Limb (tissue), 2 donors: Measurements from ENCODE around the gene IL22RA2.
A peak's percentile ranks its signal among the peaks of the same experiment; 100 is the strongest.

Experiments used
- DNase-seq, 2 donors: peaks; one replicate each; pipeline ENCODE4 v3.0.0-alpha.2; 2016; ENCODE audit errors: extremely low spot score in 2 of 2

Gene IL22RA2

DNA sequence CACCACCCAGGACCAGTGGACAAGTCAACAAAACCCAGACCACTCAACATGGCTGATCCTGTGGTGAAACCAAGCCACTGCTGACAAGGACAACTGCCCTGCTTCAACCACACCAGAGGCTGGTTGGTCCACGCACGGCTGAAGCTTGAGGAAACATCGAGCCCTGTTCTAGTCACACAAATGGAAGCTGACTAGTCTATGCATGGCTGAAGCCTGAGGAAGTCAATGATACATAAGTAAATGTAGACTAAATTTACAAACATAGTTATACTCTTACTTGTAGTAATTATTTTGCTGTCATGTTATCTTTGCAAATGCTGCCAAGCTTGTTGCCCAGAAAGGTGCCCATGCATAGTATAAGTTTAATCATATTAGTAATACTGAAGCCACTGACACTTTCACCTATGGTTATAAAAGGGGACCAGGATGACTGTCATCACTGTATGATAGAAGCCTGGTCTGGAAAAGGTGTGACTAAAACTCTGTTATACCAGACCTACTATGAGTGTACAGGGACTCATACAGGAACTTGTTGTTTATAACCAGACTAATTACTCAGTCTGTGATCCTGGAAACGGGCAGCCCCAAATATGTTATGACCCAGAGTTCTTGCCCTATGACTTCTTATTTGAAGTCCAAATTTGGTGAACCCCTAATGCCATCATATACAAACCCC is 5.6 kb downstream of the IL22RA2 start:
- DNase-seq: no peak

DNA sequence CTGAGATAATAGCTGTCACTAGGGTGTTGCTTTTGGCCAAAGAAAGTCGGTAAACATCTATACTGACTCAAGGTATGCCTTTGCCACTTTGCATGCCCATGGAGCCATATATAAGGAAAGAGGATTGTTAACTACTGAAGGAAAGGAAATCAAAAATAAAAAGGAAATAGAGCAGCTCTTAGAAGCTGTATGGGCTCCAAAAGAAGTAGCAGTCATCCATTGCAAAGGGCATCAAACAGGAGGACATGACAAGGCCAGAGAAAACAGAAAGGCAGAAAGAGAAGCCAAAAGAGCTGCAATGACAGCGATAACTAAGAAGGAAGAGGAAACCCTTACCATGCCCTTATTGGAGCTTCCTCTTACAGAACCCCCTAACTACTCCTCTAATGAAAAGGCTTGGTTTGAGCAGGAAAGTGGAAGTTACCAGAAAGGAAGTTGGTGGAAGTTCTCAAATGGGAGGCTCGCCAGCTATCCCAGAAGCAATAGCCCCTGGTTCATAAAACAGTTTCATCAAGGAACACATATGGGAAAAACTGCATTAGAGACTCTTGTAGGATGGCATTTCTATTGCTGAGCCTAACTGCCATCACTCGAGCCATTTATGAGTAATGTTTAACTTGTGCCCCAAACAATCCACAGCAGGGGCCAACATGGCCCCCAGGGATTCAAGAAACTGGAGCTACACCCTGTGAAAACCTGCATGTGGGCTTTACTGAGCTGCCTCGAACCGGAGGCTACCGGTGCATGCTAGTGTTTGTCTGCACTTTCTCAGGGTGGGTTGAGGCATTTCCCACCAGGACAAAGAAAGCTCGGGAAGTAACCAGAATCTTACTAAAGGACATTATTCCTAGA is 7.0 kb downstream of the IL22RA2 start:
- no peak for DNase-seq

DNA sequence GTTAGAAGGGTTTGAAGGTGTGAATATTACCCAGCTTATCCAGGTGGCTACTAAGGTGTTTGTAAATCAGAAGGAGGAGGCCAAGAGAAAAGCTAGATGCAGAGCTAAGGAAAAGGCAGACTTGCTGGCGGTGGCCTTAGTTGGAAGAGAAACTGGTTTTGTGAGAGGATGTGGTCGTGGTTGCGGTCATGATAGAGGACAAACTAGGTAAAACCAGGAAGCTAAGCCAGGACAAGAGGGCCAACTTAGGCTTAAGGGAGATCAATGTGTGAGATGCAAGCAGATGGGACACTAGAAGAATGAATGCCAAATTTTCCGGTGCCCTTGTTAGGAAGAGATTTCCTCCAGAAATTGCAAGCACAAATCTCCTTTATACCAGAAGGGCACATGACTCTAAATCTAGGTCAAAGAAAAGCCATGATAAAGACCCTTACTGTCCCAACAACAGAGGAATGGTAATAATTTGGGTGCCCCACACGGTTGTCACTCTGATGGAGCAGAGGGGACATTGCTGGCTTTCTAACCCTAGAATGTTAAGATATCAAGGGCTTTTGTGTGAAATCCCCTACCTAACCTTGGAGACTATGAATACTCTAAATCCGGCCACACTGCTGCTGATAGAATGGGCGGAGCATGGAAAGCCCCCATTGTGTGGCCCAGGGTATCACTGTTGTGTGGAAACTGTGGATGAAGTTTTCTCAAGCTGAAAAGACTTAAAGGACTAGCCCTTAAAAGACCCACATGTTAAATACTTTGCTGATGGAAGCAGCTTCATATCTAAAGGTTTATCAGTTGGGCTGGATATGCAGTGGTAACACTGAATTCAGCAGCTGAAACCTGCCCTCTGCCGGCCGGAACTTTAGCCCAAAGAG is 7.8 kb downstream of the IL22RA2 start:
- DNase-seq: no peak

DNA sequence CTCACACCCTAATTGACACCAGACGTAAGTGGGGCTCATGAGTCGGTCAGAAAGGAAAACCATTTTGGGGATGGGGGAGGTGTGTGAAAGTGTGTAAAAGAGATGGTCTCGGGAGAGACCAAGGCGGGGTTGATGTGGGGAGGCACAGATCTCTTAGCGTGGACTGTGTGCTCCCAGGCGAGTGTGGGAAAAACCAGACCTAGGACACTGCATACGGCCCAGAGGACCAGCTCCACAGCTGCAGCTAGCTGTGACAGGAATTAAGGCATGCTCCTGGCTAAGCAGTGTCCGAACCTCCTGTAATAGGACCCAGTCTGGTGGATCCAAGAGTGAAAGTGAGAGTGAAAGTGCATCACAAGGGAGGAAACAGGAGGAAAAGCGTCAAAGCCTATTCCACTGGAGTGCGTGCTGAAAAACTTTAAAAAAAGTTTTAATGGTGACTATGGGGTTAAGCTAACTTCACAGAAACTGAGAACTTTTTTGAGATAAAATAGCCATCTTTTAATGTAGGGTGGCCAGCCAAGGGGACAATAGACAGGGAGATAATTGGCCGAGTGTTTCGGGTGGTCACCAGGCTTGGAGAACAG is 9.6 kb downstream of the IL22RA2 start:
- DNase-seq: no peak

DNA sequence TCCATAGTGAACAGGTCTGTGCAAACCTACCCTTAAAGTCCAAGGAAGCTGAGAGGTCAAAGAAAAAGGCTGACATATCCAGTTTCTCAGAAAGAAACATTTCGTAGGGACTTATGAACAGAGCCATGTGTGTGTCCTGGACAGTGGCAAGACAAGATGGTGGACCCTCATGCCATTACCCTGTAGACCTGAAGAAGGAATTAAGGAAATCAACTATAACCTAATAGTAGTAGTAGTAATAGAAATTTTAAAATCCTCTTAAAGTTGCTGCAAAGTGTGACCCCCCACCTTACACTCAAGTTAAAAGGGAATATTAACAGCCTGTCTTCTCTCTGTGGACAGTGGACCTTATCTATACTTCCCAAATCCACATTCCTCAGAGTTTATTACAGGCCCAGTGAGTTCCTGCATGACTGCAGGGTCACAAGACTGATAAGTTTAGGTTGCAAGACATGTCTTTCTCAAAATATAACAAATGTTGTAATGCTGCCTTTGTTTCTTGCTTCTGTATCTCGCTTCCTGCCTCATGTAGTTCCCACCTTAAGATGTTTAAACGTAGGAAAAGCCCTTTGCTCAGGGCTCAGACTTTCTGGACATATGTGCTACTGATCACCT is 10.6 kb downstream of the IL22RA2 start:
- no peak for DNase-seq

DNA sequence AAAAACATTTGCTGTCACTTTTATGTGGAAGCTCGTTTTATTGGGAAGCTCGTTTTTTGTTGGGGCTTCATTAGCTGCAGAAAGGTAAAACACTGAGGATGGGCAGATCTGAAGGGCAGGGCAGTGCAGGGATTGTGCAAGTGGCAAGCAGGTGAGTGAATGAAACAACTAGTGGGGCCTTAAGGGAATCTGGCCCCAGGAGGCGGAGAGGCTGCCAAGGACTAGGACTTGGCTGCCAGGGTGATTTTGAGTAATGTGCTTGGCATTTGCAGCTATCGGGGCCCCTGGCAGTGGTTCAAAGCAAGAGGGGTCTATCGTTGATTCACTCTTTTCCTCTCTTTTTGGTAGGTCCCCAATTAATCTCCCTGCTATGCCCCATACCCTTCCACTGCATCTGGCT is 11.5 kb downstream of the IL22RA2 start:
- no peak for DNase-seq

DNA sequence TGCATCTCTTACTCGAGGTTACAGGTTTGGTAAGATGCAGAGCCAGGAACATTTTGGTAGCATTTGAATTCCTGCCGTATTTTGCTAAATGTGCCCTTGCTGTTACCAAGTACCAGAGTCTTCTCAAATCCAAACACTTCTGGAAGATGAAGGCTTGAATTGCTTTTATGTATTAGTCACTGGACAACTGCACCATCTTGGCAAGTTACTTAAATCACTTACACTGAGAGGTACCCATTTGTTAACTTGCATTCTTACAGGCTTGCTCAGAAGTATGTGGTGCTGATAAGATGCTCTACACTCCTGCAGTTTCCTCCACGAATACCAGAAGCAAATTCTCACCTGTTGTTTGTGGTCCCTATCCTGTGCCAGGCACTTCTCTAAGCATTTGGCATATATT is 12.7 kb downstream of the IL22RA2 start:
- DNase-seq: no peak

DNA sequence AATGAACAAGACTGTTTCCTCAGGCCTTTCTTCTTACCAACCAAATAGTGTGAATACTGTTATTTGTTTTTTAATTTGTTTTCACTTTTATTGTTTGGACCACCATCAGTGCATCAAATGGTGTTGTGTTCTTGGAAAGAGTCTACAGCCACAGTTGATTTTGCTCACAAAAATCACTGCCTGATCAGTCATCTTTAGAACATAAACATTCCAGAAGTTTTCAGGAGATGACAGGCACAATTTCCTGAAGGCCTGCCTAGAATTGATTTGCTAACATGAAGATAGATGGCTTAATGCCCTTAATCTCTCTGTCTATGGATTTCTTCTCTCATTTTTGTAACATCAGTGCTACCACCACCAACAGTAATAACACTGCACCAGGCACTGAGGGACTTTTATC is 13.5 kb downstream of the IL22RA2 start:
- no peak for DNase-seq

DNA sequence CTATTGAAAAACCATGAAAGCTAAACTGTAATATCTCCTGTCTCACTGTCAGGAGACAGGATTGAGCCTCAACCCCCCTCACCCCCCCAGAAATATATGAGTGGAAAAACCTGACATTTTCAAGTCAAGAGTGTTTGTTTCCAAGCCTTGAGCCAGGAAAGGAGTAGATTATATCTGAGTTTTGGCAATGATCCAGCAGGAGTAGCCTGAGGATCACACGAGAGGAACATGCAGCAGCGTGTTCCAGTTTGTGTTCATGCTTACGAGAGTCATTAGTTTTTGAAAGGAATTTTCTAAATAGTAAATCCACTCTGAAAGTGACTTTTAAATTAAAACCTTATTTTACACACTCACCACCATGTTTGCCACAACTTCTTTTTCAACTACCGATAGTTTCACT is 15.8 kb downstream of the IL22RA2 start:
- peak in 1 of 2 donors; percentile 6 for DNase-seq

DNA sequence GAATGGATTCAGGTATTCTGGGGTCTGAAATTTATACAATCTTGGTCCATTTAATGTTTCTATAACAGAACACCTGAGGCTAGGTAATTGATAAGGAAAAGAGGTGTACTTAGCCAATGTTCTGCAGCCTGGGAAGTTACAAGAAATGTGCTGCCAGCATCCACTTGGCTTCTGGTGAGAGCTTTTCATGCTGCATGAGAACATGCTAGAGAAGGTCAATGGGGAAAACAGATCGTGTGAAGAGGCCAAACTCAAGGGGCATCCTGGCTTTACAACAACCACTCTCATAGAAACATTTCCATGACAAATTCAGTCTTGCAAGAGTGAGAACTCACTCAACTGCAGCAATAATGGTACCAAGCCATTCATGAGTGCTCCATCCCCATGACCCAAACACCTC is 16.8 kb downstream of the IL22RA2 start:
- no peak for DNase-seq

DNA sequence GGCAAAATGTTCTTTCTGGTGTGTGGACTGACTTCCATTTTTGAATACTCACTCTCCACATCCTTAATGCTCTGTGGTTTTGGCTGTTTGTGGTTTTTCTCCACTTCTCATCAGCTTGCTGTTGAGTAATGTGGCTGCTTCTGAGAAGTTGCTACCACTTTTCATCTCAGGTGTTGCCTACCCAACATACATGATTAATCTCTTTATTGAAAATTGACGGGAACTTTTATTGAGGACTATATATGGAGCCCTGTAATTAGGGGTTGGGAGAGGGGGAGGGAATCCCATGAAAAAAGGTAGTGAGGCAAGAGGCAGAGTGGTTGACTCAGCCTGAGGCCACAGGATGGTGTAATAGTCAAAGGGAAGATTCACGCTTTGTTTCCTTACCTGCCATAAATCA is 17.6 kb downstream of the IL22RA2 start:
- no peak for DNase-seq

DNA sequence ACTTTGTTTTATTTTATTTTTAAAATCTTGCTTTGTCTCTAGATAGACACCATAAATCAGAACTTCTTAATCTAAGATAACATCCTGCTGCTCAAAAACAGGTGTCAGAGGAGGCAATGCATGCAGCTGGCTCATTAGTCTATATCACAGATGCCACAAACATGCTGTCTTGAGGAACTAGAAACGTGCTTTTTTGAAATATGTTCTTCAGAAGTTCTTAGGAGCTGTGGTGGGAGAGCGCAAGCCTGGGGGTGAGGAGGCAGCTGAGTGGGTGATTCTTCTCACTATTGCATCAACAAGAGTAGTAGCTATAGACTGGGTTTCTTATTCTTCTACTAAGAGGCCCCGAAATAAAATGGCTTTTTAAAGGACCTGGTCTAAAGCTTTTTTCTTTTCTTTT is 23.4 kb downstream of the IL22RA2 start:
- no peak for DNase-seq

DNA sequence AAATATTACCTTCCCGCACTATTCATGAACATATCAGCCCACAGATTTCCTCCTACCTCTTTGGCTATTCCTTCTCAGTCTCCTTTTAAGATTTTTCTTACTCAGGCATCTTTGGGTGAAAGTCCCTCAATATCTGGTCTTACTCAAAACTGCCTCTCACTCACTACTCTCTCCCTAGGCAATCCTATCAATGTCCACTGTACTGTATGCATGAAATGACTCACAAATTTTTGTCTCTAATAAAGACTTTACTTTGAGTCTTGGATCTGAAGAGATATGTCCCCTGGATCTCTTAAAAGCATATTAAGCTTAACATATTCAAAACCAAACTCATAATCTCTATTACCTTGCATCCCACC is 24.4 kb downstream of the IL22RA2 start:
- no peak for DNase-seq

DNA sequence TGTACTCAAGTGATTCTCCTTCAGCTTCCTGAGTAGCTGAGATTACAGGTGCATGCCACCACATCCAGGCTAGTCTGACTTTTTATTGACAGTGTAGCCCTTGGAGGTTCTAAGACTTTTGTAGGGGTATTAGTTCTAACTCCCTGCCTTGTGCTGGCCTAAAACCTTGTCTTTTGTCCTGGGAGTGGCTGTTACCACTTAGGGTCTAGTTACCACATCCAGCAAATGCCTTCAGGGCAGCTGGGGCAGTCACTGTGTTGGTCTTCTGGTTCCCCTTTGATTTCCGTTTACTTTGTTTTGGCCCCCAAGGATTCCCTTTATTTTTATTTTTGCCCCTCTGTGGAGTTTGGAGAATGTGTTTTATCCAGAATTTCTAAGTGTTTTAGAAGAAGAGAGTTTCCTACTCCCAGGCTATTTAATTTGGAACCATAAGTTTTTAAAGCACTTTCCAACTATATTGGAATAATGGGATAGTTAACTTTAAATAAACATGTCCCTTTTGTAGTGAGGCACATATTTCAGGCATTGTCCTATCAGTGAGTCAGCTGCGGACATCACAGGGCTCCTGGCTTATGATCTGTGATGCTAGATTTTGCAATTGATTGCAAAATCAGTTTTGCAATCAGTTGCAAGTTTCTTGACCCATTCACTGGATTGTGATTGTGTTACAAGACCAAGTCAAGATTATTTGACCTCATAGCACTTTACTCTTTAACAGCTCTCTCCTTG is 25.0 kb downstream of the IL22RA2 start:
- no peak for DNase-seq

DNA sequence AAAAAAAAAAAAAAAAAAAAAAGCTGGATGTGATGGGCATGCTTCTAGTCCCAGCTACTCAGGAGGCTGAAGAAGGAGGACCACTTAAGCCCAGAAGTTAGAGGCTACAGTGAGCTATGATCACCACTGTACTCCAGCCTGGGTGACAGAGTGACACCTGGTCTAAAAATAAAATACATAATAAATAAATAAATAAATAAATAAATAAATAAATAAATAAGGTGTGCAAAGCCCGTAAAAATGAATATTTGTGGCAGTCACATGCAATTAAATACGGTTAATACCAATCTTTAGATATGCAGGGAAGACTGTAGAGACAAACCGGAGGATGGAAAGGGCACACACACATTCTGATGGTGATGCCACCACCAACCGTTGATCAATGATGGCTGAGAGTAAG is 26.2 kb downstream of the IL22RA2 start:
- no peak for DNase-seq

DNA sequence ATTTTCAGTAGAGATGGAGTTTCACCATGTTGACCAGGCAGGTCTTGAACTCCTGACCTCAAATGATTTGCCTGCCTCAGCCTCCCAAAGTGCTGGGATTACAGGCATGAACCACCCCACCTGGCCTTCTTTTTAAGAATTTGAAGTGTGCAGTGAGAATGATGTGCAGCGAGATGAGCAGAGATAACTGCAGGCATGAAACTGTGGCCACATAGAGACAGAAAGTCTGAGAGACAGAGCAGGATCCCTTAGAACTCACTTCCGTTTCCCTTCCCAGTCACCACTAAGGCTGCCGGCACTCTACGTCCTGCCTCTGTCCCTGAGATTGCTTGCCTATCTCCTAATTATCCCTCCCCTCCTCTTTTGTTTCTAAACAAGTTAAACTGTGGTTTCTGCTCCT is 27.2 kb downstream of the IL22RA2 start:
- DNase-seq: no peak

DNA sequence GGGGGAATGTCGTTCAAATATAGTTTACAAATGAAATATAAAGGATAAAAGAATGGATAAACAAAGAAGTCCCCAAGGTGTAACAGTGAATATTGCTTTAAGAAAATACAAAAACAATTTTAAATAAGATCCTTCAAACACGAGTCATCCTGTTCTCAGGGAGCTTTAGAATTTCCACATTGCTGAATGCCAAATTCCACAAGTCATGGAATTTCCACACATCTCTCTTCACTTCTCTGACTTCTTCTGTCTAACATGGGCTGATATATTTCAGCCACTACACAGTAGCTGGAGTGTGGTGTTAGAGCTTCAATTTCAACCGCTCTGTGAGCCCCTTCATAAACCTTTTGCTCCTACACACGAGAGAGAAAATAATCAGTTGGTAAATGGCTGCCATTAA is 28.0 kb downstream of the IL22RA2 start:
- no peak for DNase-seq

DNA sequence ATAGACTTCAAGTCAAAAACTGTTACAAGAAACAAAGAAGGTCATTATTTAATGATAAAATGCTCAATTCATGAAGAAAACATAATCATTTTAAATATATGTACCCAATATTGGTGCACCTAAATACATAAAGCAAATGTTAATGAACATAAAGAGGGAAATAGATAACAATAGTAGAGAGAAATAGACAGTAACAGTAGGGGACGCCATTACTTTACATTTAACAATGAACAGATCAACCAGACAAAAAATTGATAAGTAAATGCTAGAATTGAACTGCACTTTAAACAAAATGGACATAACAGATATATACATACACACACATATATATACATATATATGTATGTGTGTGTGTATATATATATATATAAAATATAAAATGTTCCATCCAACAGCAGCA is 37.4 kb downstream of the IL22RA2 start:
- no peak for DNase-seq

DNA sequence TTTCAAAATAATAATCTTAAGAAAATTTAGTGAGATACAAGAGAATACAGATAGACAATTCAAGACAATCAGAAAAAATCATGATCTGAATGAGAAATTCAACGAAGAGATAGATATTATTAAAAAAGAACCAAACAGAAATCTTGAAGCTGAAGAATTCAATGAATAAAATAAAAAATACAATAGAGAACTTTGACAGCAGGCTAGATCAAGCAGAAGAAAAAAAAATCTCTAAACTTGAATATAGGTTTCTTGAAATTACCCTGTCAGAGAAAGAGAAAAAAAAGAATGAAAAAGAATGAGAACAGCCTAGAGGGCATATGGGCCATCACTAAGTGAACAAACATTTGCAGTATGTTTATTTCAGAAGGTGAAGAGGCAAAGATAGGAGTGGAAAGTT is 39.0 kb downstream of the IL22RA2 start:
- no peak for DNase-seq

DNA sequence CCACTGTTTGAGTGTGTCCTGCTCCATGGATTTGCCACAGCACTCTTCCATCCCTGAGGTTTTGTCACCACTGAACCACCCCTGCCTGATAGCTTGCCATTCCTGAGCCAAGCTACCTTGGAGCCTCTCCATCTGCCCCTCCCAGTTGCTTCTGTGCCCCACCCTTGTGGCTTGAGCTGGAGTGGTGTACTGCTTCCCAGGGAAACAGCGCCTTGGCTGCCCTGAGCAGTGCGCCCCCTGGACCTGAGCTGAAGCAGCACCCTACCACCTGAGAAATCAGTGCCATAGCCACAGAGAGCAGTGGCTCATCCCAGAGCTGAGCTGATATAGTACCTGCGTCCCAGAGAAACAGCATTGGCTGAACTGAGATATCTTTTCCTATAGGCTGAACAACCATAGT is 40.3 kb downstream of the IL22RA2 start:
- DNase-seq: no peak
